Astrocyte (in vitro differentiated cells and primary cell): ENCODE data around the gene HNRNPH2.

Experiments used
- EZH2 ChIP-seq: IDR thresholded peaks from 2 replicates; pipeline ENCODE4 v1.6.1; 2012; ENCODE audit warnings: mild to moderate bottlenecking, low read length, inconsistent platforms; ENCODE audit not compliant: insufficient read depth
- TF ChIP-seq, protein P1 (sequence below): IDR thresholded peaks from 2 replicates; pipeline ENCODE4 v1.5.1; 2011; ENCODE audit warnings: low read depth, mild to moderate bottlenecking, inconsistent platforms, low read length, moderate library complexity; ENCODE audit not compliant: insufficient read depth

DNA sequence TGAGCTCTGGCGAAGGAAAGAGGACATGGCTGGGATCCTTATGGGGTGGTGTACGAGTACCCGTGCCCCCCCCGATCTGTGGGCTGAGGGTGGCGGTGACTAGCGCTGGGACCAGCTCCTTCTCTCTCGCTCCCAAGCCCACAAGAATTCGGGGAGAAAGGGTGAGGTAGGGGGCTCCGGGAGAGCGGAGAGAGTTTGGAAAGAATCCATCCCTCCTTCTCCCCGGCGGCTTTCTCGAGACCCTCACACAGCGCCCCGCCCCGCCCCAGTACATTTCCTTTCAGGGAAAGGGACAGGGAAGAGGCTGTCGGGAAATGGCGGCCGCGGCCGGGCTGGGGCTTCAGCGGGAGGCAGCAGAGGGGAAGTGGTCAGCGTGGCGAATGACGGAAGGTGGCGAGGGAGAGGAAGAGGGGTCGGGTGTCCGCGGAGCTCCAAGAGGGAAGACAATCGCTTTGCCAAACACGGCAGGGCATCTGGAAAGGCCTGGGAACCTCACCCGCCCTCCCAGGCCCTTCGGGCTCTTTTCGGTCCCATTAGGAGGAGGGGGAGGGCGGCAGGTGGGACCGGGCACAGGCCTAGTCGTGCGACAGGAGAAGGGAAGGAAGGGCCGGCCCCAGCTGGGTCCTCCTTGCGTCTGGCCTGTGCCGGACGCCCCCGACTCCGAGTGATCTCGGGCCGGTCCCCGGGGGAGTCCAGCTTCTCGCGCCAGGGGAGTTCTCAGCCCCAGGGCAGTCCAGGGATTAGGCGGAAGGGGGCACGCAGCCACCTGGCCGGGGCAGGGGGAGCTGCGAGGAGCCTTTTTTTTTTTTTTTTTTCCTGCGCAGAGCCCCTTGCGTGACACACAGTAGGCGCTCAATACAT, 10.2 kb downstream of the HNRNPH2 start:
- TF ChIP-seq, protein P1, sequence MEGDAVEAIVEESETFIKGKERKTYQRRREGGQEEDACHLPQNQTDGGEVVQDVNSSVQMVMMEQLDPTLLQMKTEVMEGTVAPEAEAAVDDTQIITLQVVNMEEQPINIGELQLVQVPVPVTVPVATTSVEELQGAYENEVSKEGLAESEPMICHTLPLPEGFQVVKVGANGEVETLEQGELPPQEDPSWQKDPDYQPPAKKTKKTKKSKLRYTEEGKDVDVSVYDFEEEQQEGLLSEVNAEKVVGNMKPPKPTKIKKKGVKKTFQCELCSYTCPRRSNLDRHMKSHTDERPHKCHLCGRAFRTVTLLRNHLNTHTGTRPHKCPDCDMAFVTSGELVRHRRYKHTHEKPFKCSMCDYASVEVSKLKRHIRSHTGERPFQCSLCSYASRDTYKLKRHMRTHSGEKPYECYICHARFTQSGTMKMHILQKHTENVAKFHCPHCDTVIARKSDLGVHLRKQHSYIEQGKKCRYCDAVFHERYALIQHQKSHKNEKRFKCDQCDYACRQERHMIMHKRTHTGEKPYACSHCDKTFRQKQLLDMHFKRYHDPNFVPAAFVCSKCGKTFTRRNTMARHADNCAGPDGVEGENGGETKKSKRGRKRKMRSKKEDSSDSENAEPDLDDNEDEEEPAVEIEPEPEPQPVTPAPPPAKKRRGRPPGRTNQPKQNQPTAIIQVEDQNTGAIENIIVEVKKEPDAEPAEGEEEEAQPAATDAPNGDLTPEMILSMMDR, result no peak
- TF ChIP-seq EZH2, result no peak
